Fibroblast of lung (primary cell): ENCODE measurements around the gene PIEZO2. TPM values are rescaled to one million over a fixed set of nuclear protein-coding genes. Genes with fewer than 3 reads are reported as not detected.

ENCODE experiments used
- DNase-seq, 2 donors: peaks; one replicate each; pipeline versions ENCODE4 v3.0.0 to v3.0.0-alpha.2; 2010; ENCODE audit warnings: low read depth in 2 of 2
- H2AFZ ChIP-seq: 2 replicates; pipeline ENCODE4 v1.5.1; 2012; ENCODE audit warnings: low read length, control low read depth, inconsistent platforms
- H3K27ac ChIP-seq: 2 replicates; pipeline ENCODE4 v1.5.1; 2011; ENCODE audit warnings: low read length, control low read depth; ENCODE audit not compliant: insufficient read depth
- H3K27me3 ChIP-seq: 2 replicates; pipeline ENCODE4 v1.5.1; 2011; ENCODE audit warnings: mild to moderate bottlenecking, low read length; ENCODE audit not compliant: control insufficient read depth, insufficient read depth
- H3K36me3 ChIP-seq: 2 replicates; pipeline ENCODE4 v1.5.1; 2011; ENCODE audit warnings: low read length; ENCODE audit not compliant: control insufficient read depth, insufficient read depth
- H3K4me1 ChIP-seq: 2 replicates; pipeline ENCODE4 v1.5.1; 2011; ENCODE audit warnings: low read length; ENCODE audit not compliant: control insufficient read depth, insufficient read depth; ENCODE audit errors: extremely low read depth
- H3K4me2 ChIP-seq: 2 replicates; pipeline ENCODE4 v1.5.1; 2011; ENCODE audit warnings: low read length, control low read depth; ENCODE audit not compliant: insufficient read depth; ENCODE audit errors: extremely low read depth
- H3K4me3 ChIP-seq, 4 experiments: fragments of 200-600 bp in 1 of 4; sonication (generic) in 1 of 4; replicated peaks in 1 of 4; 2 replicates each; pipeline ENCODE4 v1.5.1; 2011 to 2016; ENCODE audit warnings: low read length in 4 of 4, low read depth in 3 of 4, mild to moderate bottlenecking in 3 of 4, control low read depth in 2 of 4, inconsistent platforms in 1 of 4, mixed read lengths in 1 of 4; ENCODE audit not compliant: insufficient read depth in 1 of 4; ENCODE audit errors: control extremely low read depth in 1 of 4
- H3K79me2 ChIP-seq: 2 replicates; pipeline ENCODE4 v1.5.1; 2012; ENCODE audit warnings: mild to moderate bottlenecking, low read length, inconsistent platforms; ENCODE audit not compliant: control insufficient read depth, insufficient read depth
- H3K9ac ChIP-seq: 2 replicates; pipeline ENCODE4 v1.5.1; 2011; ENCODE audit warnings: mild to moderate bottlenecking, low read length, control low read depth; ENCODE audit not compliant: insufficient read depth
- H3K9me3 ChIP-seq: 2 replicates; pipeline ENCODE4 v1.5.1; 2012; ENCODE audit warnings: low read depth, low read length; ENCODE audit not compliant: control insufficient read depth, insufficient read depth
- H4K20me1 ChIP-seq: 2 replicates; pipeline ENCODE4 v1.5.1; 2011; ENCODE audit warnings: low read length; ENCODE audit not compliant: control insufficient read depth, insufficient read depth; ENCODE audit errors: extremely low read depth
- EZH2 ChIP-seq: IDR thresholded peaks from 2 replicates; pipeline ENCODE4 v1.5.1; 2012; ENCODE audit warnings: low read length, control low read depth, mild to moderate bottlenecking; ENCODE audit errors: missing control alignments
- polyA plus RNA-seq, 2 donors: library from polyadenylated mRNA; depleted of rRNA in 1 of 2; stranded (reverse) in 1 of 2; unstranded in 1 of 2; fragments of >200 nt; gene quantifications; 2 replicates each; pipeline ENCODE4 v1.2.1, GENCODE V29; 2011 to 2012; ENCODE audit warnings: missing spikeins in 1 of 2
- total RNA-seq: library from RNA; depleted of rRNA; stranded (reverse); fragments of >200 nt; gene quantifications from 2 replicates; pipeline ENCODE4 v1.2.1, GENCODE V29; 2014
- TF ChIP-seq, protein P1 (sequence below), 2 donors: IDR thresholded peaks in 1 of 2; conservative IDR thresholded peaks in 1 of 2; 1 replicate in 1 of 2; 2 replicates in 1 of 2; pipeline ENCODE4 v1.5.1; 2011 to 2012; ENCODE audit warnings: low read length in 2 of 2, control low read depth in 1 of 2, inconsistent platforms in 1 of 2, low read depth in 1 of 2, mild to moderate bottlenecking in 1 of 2

Gene PIEZO2
- total and polyA plus RNA-seq, 2 donors (not counting 1 experiment from before 2014, with no cell fraction given) = 1.2 to 6.6 TPM

DNA sequence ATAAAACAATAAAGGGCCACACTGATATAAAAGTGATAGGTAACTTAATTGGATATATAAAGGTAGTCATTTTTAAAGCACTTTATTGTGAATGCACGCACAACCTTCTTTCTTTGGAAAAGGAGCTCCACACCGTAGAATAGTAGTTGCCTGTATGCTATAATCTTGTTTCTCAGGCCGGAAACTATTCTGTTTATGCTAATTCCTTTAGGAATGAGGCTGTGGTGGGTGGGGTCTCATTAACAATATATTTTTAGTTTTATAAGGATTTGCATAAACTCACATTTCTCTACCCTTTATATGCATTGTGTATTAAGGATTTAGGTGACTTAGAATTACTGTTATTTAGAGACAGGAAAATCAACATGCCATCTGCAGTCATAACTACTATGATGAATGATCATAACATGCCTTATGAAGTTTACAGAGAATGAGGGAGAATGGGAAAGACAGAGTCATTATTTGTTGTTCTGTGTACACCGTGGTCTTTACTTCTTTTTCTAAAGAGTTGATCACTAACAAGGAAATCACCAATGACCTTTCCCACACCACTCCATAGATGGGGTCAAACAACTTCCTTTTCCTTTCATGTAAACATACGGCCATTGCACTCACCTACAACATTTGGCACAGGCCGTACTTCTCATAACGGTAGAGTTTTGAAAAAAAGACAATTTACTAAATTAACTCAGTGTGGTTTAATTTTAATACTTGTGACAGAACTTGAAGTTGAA lies 84.5 kb downstream of the PIEZO2 start:
- Histone ChIP-seq H3K36me3 (no peaks in the 10 kb centered on the region), H3K9ac (no peak overlapping the region), H3K4me1 (no peaks in the 10 kb centered on the region), H4K20me1 (no peaks in the 10 kb centered on the region), H3K27me3 (no peaks in the 10 kb centered on the region), H3K9me3 (no peaks in the 10 kb centered on the region), H3K79me2 (no peaks in the 10 kb centered on the region), H3K27ac (no peak overlapping the region), H2AFZ (no peak overlapping the region), H3K4me3 (no peak overlapping the region), H3K4me2 (no peak overlapping the region)
- no peak for DNase-seq
- no peak for TF ChIP-seq EZH2
- TF ChIP-seq, protein P1, sequence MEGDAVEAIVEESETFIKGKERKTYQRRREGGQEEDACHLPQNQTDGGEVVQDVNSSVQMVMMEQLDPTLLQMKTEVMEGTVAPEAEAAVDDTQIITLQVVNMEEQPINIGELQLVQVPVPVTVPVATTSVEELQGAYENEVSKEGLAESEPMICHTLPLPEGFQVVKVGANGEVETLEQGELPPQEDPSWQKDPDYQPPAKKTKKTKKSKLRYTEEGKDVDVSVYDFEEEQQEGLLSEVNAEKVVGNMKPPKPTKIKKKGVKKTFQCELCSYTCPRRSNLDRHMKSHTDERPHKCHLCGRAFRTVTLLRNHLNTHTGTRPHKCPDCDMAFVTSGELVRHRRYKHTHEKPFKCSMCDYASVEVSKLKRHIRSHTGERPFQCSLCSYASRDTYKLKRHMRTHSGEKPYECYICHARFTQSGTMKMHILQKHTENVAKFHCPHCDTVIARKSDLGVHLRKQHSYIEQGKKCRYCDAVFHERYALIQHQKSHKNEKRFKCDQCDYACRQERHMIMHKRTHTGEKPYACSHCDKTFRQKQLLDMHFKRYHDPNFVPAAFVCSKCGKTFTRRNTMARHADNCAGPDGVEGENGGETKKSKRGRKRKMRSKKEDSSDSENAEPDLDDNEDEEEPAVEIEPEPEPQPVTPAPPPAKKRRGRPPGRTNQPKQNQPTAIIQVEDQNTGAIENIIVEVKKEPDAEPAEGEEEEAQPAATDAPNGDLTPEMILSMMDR (conservative IDR thresholded peaks at IDR 0.05 in 1 of 2, IDR thresholded peaks at IDR 0.05 in 1 of 2; ENCODE audit: low read depth in 1 of 2, low read length in 2 of 2) = no peak

DNA sequence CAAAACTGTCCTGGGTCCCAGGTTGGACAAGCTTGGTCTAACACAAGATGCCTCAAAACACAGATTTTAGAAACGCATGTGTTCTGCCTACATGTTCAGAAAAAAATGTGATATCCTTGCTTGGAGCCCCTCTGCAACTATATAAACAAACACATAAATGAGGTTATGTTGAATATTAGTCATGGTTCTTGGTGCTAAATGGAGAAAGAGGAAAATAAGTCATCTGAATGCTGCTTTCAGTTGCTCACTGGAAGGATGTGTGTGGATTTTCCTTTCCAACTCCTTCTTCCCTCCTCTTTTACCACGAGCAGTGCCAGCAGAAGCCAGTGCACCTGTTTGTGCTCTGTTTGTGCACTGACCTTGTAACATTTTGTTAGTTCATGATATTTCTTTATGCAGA lies 85.3 kb downstream of the PIEZO2 start:
- Histone ChIP-seq H3K9me3 (no peaks in the 10 kb centered on the region), H3K4me2 (no peak overlapping the region)

DNA sequence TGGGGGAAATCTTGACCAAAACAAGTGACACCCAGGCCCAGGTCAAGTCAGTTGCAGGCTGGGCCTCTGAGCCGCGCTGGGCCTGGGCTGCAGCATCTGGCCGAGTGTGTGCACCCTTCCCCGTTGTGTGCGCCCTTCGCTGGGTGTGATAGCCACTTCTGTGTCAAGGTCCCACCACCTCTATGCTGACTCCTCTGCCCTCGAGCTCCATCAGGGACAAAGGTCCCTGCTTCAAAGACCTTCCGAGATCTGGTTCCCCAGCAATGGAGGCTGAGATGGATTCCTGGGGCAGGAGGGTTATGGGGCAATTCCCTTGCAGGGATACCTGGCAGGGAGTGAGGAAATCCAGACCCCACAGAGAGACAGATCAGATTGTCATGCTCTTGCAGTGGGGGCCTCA lies 93.6 kb downstream of the PIEZO2 start:
- DNase-seq = no peak
- Histone ChIP-seq H3K4me2 (no peak overlapping the region), H3K9me3 (no peaks in the 10 kb centered on the region), H3K36me3 (no peaks in the 10 kb centered on the region), H3K27me3 (no peaks in the 10 kb centered on the region), H3K9ac (no peak overlapping the region), H3K79me2 (no peaks in the 10 kb centered on the region), H2AFZ (no peak overlapping the region), H3K4me3 (no peak overlapping the region), H3K4me1 (no peaks in the 10 kb centered on the region), H4K20me1 (no peaks in the 10 kb centered on the region), H3K27ac (no peak overlapping the region)
- TF ChIP-seq EZH2 = no peak
- TF ChIP-seq, protein P1 (conservative IDR thresholded peaks at IDR 0.05 in 1 of 2, IDR thresholded peaks at IDR 0.05 in 1 of 2; ENCODE audit: low read depth in 1 of 2, low read length in 2 of 2) = no peak

More for the DNA sequence above, 85.3 kb downstream of the PIEZO2 start:
- H2AFZ ChIP-seq = no peak overlapping the region
- peak in 1 of 2 donors; percentile 55 for DNase-seq
- no peaks in the 10 kb centered on the region for H3K27me3 ChIP-seq
- no peak overlapping the region for H3K27ac ChIP-seq
- no peaks in the 10 kb centered on the region for H3K36me3 ChIP-seq
- no peaks in the 10 kb centered on the region for H3K4me1 ChIP-seq
- H3K4me3 ChIP-seq = no peak overlapping the region
- TF ChIP-seq, protein P1 (conservative IDR thresholded peaks at IDR 0.05 in 1 of 2, IDR thresholded peaks at IDR 0.05 in 1 of 2; ENCODE audit: low read depth in 1 of 2, low read length in 2 of 2) = no peak
- no peak for TF ChIP-seq EZH2
- no peaks in the 10 kb centered on the region for H3K79me2 ChIP-seq
- H3K9ac ChIP-seq = no peak overlapping the region
- H4K20me1 ChIP-seq = no peaks in the 10 kb centered on the region
